Stimulated activated naive CD8-positive, alpha-beta T cell treated with anti-CD3 and anti-CD28 coated beads, Interleukin-15, amount 100 ng/mL, for 72 hours (primary cell): ENCODE results near the gene EVPL.

ENCODE experiments used
- ATAC-seq: fragments of 150-1000 bp; cut with Tn5 transposase; 2 replicates; pipeline ENCODE4 v1.10.0; 2021; ENCODE audit warnings: mild to moderate bottlenecking, moderate library complexity
- DNase-seq, 2 donors: peaks; one replicate each; pipeline ENCODE4 v3.0.0; 2021 to 2022
- H3K27ac Mint-ChIP-seq, 2 donors: one replicate each; pipeline ENCODE4 v1.8.0; 2022; ENCODE audit warnings: mild to moderate bottlenecking in 2 of 2, mixed read lengths in 2 of 2, moderate library complexity in 2 of 2
- H3K27me3 Mint-ChIP-seq: one replicate; pipeline ENCODE4 v1.8.0; 2022; ENCODE audit warnings: mixed read lengths
- H3K4me1 Mint-ChIP-seq: one replicate; pipeline ENCODE4 v1.8.0; 2022; ENCODE audit warnings: mild to moderate bottlenecking, mixed read lengths
- H3K4me3 Mint-ChIP-seq, 2 donors: one replicate each; pipeline ENCODE4 v1.8.0; 2022; ENCODE audit warnings: mild to moderate bottlenecking in 2 of 2, mixed read lengths in 2 of 2, moderate library complexity in 1 of 2
- H3K9me3 Mint-ChIP-seq, 2 donors: one replicate each; pipeline ENCODE4 v1.8.0; 2022; ENCODE audit warnings: mixed read lengths in 2 of 2

Gene EVPL

GRCh38 chr17:76032780-76033108 is 5.6 kb upstream of the EVPL start:
- H3K27ac Mint-ChIP-seq = no peak overlapping the region
- peaks cover 39% of the 10 kb centered on the region for H3K4me1 Mint-ChIP-seq
- ATAC-seq = no peak
- no peak overlapping the region for H3K4me3 Mint-ChIP-seq
- H3K27me3 Mint-ChIP-seq = no peaks in the 10 kb centered on the region
- no peak for DNase-seq
- no peaks in the 10 kb centered on the region for H3K9me3 Mint-ChIP-seq

GRCh38 chr17:76032073-76032779 is 5.1 kb upstream of the EVPL start:
- H3K4me3 Mint-ChIP-seq = no peak overlapping the region
- H3K9me3 Mint-ChIP-seq = no peaks in the 10 kb centered on the region
- H3K4me1 Mint-ChIP-seq = peaks cover 35% of the 10 kb centered on the region
- no peaks in the 10 kb centered on the region for H3K27me3 Mint-ChIP-seq
- no peak overlapping the region for H3K27ac Mint-ChIP-seq
- ATAC-seq (no peak), DNase-seq (no peak)

GRCh38 chr17:76026714-76027158 is 370 bp downstream of the EVPL start:
- H3K9me3 Mint-ChIP-seq = no peaks in the 10 kb centered on the region
- ATAC-seq (no peak), DNase-seq (no peak)
- no peak overlapping the region for H3K4me3 Mint-ChIP-seq
- H3K4me1 Mint-ChIP-seq = peaks cover 33% of the 10 kb centered on the region
- H3K27me3 Mint-ChIP-seq = no peaks in the 10 kb centered on the region
- no peak overlapping the region for H3K27ac Mint-ChIP-seq

- Mint-ChIP-seq H3K4me1 (peaks cover 34% of the 10 kb centered on the region), H3K27ac (no peak overlapping the region), H3K27me3 (no peaks in the 10 kb centered on the region), H3K9me3 (no peaks in the 10 kb centered on the region), H3K4me3 (no peak overlapping the region)
- ATAC-seq (no peak), DNase-seq (no peak)
Observed at GRCh38 chr17:76025294-76025693, 1.8 kb downstream of the EVPL start.

GRCh38 chr17:76024353-76024752 is 2.8 kb downstream of the EVPL start:
- DNase-seq = no peak
- Mint-ChIP-seq H3K27ac (no peak overlapping the region), H3K4me1 (peaks cover 35% of the 10 kb centered on the region), H3K4me3 (no peak overlapping the region), H3K9me3 (no peaks in the 10 kb centered on the region), H3K27me3 (no peaks in the 10 kb centered on the region)
- no peak for ATAC-seq

- peaks cover 31% of the 10 kb centered on the region for H3K4me1 Mint-ChIP-seq
- H3K4me3 Mint-ChIP-seq = no peak overlapping the region
- no peaks in the 10 kb centered on the region for H3K9me3 Mint-ChIP-seq
- no peak overlapping the region for H3K27ac Mint-ChIP-seq
- DNase-seq = no peak
- no peaks in the 10 kb centered on the region for H3K27me3 Mint-ChIP-seq
- no peak for ATAC-seq
Observed at GRCh38 chr17:76023900-76024237, 3.2 kb downstream of the EVPL start.

GRCh38 chr17:76022973-76023899 is 3.9 kb downstream of the EVPL start:
- ATAC-seq (no peak), DNase-seq (no peak)
- H3K4me1 Mint-ChIP-seq = peaks cover 24% of the 10 kb centered on the region
- no peak overlapping the region for H3K27ac Mint-ChIP-seq
- H3K9me3 Mint-ChIP-seq = no peaks in the 10 kb centered on the region
- H3K27me3 Mint-ChIP-seq = no peaks in the 10 kb centered on the region
- H3K4me3 Mint-ChIP-seq = no peak overlapping the region

- H3K27ac Mint-ChIP-seq = no peak overlapping the region
- H3K9me3 Mint-ChIP-seq = no peaks in the 10 kb centered on the region
- ATAC-seq (no peak), DNase-seq (no peak)
- no peaks in the 10 kb centered on the region for H3K27me3 Mint-ChIP-seq
- peaks cover 22% of the 10 kb centered on the region for H3K4me1 Mint-ChIP-seq
- no peak overlapping the region for H3K4me3 Mint-ChIP-seq
Observed at GRCh38 chr17:76022285-76022684, 4.8 kb downstream of the EVPL start.

GRCh38 chr17:76019833-76020467 is 7.2 kb downstream of the EVPL start:
- peaks cover 22% of the 10 kb centered on the region for H3K4me1 Mint-ChIP-seq
- peak overlapping the region in 1 of 2 donors; percentile 55 for H3K27ac Mint-ChIP-seq
- ATAC-seq (no peak), DNase-seq (no peak)
- H3K4me3 Mint-ChIP-seq = no peak overlapping the region
- no peaks in the 10 kb centered on the region for H3K9me3 Mint-ChIP-seq
- no peaks in the 10 kb centered on the region for H3K27me3 Mint-ChIP-seq

- H3K9me3 Mint-ChIP-seq = no peaks in the 10 kb centered on the region
- no peaks in the 10 kb centered on the region for H3K27me3 Mint-ChIP-seq
- peaks cover 24% of the 10 kb centered on the region for H3K4me1 Mint-ChIP-seq
- no peak for DNase-seq
- H3K27ac Mint-ChIP-seq = peak overlapping the region in 1 of 2 donors; percentile 71
- no peak overlapping the region for H3K4me3 Mint-ChIP-seq
- ATAC-seq = no peak
Observed at GRCh38 chr17:76018801-76019200, 8.3 kb downstream of the EVPL start.

GRCh38 chr17:76018340-76018680 is 8.8 kb downstream of the EVPL start:
- DNase-seq = no peak
- H3K4me1 Mint-ChIP-seq = peaks cover 26% of the 10 kb centered on the region
- H3K9me3 Mint-ChIP-seq = no peaks in the 10 kb centered on the region
- no peak overlapping the region for H3K27ac Mint-ChIP-seq
- H3K27me3 Mint-ChIP-seq = no peaks in the 10 kb centered on the region
- ATAC-seq = no peak
- no peak overlapping the region for H3K4me3 Mint-ChIP-seq

- no peak for ATAC-seq
- H3K27me3 Mint-ChIP-seq = no peaks in the 10 kb centered on the region
- H3K4me1 Mint-ChIP-seq = peaks cover 26% of the 10 kb centered on the region
- no peaks in the 10 kb centered on the region for H3K9me3 Mint-ChIP-seq
- no peak overlapping the region for H3K4me3 Mint-ChIP-seq
- H3K27ac Mint-ChIP-seq = no peak overlapping the region
- no peak for DNase-seq
Observed at GRCh38 chr17:76017481-76018339, 9.4 kb downstream of the EVPL start.

- H3K9me3 Mint-ChIP-seq = no peaks in the 10 kb centered on the region
- DNase-seq (no peak), ATAC-seq (no peak)
- H3K27me3 Mint-ChIP-seq = no peaks in the 10 kb centered on the region
- H3K4me3 Mint-ChIP-seq = no peak overlapping the region
- no peak overlapping the region for H3K27ac Mint-ChIP-seq
- H3K4me1 Mint-ChIP-seq = peaks cover 21% of the 10 kb centered on the region
Observed at GRCh38 chr17:76014925-76015261, 12.2 kb downstream of the EVPL start.

- Mint-ChIP-seq H3K9me3 (no peaks in the 10 kb centered on the region), H3K4me1 (peaks cover 17% of the 10 kb centered on the region), H3K27ac (peak overlapping the region in 1 of 2 donors; percentile 59), H3K27me3 (no peaks in the 10 kb centered on the region), H3K4me3 (no peak overlapping the region)
- DNase-seq (peak; percentile 84), ATAC-seq (peak; percentile 96)
Observed at GRCh38 chr17:76014100-76014924, 12.8 kb downstream of the EVPL start.
